ENCODE data around the gene MUC16.

Gene MUC16

DNA sequence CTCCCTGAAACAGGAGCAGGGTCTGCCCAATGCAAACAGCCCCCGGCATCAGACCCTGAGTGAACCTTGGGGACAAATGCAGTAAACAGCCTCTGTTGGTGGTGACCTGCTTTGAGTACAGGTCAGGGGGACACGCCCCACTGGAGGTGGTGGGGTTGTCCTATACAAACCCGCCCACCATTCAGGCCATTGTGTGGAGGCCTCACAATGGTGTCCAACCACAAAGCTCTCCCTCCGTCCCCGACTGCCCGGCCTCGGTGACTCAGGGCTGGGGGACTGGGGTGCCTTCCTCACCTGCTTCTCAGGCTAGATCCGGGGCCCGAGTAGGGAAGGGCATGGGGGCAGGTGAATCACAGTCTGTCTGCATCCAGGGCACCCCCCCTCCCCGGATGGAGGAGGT lies 1.5 kb downstream of the MUC16 start:
- no peak for DNase-seq (ENCODE audit: low spot score)

DNA sequence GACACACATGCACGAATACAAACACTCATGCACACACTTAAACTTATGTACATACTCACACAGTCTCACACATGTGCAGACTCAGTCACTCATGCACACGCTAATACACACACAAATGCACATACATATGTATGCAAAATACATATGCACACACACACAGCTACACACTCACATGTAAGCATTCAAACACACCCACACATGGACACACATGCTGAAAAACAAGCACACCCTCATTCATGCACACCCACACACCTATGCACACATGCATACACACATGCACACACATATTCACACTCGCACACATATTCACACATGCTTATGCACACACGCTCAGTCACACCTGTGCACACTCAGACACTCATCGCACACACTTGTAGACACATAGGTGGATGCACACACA lies 9.3 kb downstream of the MUC16 start:
- no peak for DNase-seq (ENCODE audit: low spot score)

DNA sequence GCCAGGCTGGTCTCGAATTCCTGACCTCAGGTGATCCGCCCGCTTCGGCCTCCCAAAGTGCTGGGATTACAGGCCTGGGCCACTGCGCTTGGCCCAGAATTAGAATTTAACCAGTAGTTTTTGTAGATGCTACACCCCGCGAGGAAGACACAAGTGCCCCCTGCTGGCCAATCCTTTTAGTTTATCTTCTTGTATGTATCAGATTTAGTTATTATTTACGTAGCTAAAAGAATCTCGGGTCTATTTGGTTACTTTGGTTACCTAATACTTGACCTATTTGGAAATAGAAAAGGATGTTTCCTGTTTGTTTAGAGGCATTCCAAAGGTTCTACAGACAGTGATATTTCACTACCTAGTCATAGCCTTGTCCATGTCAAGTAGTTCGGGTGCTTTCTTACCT lies 22.0 kb downstream of the MUC16 start:
- no peak for DNase-seq (ENCODE audit: low spot score)

DNA sequence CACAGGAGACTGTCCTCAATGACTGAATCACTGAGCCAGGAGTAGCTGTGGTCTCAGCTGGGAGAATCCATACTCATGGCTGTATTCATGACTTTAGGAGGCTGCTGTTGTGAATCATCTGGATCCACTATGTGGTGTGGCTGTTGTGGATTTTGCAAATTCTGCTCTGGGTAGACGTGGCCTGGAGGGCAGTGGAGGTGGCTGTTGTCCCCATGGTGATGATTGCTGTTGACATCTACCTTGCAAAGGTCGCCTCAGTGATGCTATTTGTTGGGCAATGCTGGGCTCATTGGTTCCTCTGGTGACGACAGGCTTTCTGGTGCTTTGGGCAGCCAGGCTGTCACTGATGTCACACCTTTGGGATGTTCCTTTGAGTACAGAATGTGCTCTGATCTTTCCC lies 23.9 kb downstream of the MUC16 start:
- DNase-seq (ENCODE audit: low spot score), result no peak

DNA sequence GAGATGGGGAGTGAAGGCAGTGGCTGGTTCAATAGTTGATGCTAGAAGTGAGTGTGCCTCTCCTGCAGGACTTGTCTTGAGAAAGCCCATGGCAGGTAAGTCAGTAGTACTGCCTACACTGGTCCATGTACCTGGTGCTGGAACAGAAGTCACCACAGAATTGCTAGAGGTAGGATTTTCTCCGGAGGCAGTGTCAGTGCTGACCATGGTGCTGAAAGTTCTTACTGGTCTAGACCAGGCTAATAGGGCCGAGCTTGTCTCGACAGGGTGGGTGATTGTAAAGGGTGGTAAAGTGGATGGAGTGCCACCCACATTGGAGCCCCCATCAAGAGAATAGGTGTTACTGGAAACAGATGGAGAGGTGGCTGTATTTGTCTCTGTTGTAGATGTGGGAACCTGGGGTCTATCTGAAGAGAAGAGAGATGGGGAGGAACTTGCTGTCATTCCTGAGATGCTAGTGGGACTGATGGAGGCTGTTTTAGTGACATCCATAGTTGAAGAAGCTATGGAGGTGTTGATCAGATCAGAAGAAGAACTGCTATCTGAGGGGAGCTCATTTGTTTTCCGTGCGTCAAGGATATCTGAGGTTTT lies 36.6 kb downstream of the MUC16 start:
- DNase-seq (ENCODE audit: low spot score), result no peak

DNA sequence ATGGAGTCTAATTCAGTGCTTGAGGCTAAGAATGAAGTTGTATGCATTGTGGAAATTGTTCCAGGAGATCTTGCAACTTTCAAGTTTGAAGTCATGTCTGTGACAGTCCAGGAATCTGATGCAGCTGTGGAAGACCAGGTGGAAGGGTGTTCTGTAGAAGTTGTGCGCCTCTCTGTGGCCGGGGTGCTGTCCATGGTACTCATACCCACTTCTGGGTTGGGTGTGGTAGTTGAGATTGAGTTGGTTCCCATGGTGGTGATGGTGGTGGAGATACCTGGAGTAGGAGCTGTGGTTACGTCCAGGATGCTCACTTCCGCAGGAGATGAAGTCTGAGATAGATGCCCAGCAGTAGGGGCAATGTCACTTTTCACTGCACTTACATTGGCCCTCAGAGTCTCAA lies 44.3 kb downstream of the MUC16 start:
- DNase-seq (ENCODE audit: low spot score), result no peak

All from kidney capillary endothelial cell (primary cell).